Measurements from ENCODE around the gene BIRC2. TPM values are rescaled to one million over a fixed set of nuclear protein-coding genes. Genes with fewer than 3 reads are reported as not detected.

The BIRC2 gene
- total RNA-seq, 4 donors from 2014 or later = 25.6 to 40.3 (median 33.5) TPM

DNA sequence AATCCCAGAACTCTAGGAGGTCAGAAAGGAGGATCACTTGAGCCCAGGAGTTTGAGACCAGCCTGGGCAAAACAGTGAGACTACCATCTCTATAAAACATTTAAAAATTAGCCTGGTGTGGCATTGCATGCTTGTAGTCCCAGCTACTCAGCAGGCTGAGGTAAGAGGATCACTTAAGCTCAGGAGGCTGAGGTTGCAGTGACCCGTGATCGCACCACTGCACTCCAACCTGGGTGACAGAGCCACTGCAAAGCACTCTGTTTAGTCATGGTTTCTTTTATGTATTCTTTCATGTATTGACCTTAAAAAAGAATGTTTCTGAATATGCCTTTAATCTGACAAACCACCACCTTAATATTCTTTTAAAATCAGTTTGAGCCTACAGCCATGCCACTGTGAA, 52.2 kb downstream of the BIRC2 start:
- Histone ChIP-seq H3K27me3 (no peaks in the 10 kb centered on the region), H3K36me3 (peaks cover 17 to 62% (median 39%) of the 10 kb centered on the region in 4 donors), H3K4me3 (no peak overlapping the region), H3K9me3 (no peaks in the 10 kb centered on the region), H3K4me1 (peaks cover 0 to 11% (median 7%) of the 10 kb centered on the region in 4 donors), H3K27ac (replicated peaks in 1 of 4) (no peak overlapping the region)
- no peak for TF ChIP-seq EP300 (IDR thresholded peaks at IDR 0.05)
- TF ChIP-seq, protein P1, sequence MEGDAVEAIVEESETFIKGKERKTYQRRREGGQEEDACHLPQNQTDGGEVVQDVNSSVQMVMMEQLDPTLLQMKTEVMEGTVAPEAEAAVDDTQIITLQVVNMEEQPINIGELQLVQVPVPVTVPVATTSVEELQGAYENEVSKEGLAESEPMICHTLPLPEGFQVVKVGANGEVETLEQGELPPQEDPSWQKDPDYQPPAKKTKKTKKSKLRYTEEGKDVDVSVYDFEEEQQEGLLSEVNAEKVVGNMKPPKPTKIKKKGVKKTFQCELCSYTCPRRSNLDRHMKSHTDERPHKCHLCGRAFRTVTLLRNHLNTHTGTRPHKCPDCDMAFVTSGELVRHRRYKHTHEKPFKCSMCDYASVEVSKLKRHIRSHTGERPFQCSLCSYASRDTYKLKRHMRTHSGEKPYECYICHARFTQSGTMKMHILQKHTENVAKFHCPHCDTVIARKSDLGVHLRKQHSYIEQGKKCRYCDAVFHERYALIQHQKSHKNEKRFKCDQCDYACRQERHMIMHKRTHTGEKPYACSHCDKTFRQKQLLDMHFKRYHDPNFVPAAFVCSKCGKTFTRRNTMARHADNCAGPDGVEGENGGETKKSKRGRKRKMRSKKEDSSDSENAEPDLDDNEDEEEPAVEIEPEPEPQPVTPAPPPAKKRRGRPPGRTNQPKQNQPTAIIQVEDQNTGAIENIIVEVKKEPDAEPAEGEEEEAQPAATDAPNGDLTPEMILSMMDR (IDR thresholded peaks at IDR 0.05) = no peak
- TF ChIP-seq POLR2AphosphoS5 (IDR thresholded peaks at IDR 0.05) = no peak
- no peak for TF ChIP-seq POLR2A (IDR thresholded peaks at IDR 0.05; ENCODE audit: low read depth)
- 100% methylated on average over 2 of the region's 2 CpGs for WGBS
- no peak for DNase-seq (ENCODE audit: extremely low spot score)
- intact Hi-C loops (cut with DNase I) = no loop called here

DNA sequence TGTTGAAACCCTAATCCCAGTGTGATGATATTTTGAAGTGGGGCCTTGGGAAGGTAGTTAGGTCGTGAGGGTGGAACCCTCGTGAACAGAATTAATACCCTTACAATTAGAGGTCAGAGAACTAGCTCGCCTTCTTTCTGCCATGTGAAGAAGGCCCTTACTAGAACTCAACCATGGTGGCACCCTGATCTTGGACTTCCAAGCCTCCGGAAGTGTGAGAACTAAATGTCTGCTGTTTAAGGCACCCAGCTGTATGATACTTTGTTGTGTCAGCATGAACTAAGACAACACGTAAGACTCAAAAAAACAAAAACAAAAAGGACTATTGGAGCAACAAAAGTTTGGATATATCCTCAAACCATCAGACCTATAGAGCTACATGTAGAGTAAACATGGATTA, 53.6 kb downstream of the BIRC2 start:
- no peak for DNase-seq (ENCODE audit: extremely low spot score)
- whole genome bisulfite sequencing = 91% methylated on average over 5 of the region's 5 CpGs
- H3K4me3 ChIP-seq = no peak overlapping the region
- H3K36me3 ChIP-seq = peaks cover 10 to 60% (median 34%) of the 10 kb centered on the region in 4 donors
- H3K9me3 ChIP-seq = no peaks in the 10 kb centered on the region
- no peaks in the 10 kb centered on the region for H3K27me3 ChIP-seq
- intact Hi-C loops (cut with DNase I) = no loop called here
- TF ChIP-seq, protein P1 (IDR thresholded peaks at IDR 0.05) = no peak
- TF ChIP-seq EP300 (IDR thresholded peaks at IDR 0.05) (no peak), POLR2AphosphoS5 (IDR thresholded peaks at IDR 0.05) (no peak), POLR2A (IDR thresholded peaks at IDR 0.05; ENCODE audit: low read depth) (no peak)
- H3K27ac ChIP-seq (replicated peaks in 1 of 4) = no peak overlapping the region
- peaks cover 0 to 11% (median 8%) of the 10 kb centered on the region in 4 donors for H3K4me1 ChIP-seq

DNA sequence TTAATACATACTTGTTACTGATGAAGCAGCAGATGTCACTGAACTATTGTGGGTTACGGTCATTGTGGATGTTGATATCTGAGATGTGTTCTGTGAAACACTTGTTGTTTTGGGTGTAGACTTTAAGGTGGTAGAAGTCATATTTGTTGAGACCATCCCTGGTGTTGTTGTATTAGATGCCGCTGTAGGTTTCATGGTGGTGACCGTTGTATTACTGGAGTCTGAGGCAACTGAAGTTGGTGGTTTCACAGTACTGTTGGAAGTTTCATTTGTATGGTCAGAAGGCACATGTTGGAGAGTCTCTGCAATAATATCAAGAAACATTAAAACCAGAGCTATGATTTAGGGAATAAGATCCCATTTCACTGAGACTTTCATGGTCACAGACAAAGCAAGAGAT, 54.9 kb downstream of the BIRC2 start:
- Histone ChIP-seq H3K9me3 (no peaks in the 10 kb centered on the region), H3K4me3 (no peak overlapping the region), H3K36me3 (peaks cover 11 to 57% (median 34%) of the 10 kb centered on the region in 4 donors), H3K27me3 (no peaks in the 10 kb centered on the region), H3K4me1 (peaks cover 0 to 11% (median 9%) of the 10 kb centered on the region in 4 donors), H3K27ac (replicated peaks in 1 of 4) (no peak overlapping the region)
- TF ChIP-seq POLR2AphosphoS5 (IDR thresholded peaks at IDR 0.05) (no peak), POLR2A (IDR thresholded peaks at IDR 0.05; ENCODE audit: low read depth) (no peak), EP300 (IDR thresholded peaks at IDR 0.05) (no peak)
- TF ChIP-seq, protein P1 (IDR thresholded peaks at IDR 0.05) = no peak
- 94% methylated on average over 3 of the region's 3 CpGs for WGBS
- no peak for DNase-seq (ENCODE audit: extremely low spot score)
- intact Hi-C loops (cut with DNase I) = no loop called here

DNA sequence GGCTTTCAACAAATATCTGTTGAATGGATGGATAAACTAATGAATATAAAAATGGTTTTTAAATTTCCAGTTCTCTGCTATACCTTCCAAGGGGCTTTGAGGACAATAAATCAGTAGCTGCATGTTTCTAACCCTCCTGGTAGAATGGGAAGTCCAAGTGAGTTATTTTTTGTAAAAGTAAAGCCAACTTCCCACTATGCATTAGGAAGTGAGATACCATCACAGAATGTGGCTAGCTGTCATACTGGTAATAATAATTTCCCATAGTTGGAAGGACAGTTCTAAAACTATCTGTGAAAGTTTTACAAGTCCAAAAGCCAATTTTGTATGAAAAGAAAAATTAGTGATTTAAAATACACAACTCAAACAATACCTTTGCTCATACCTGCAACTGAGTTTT, 55.5 kb downstream of the BIRC2 start:
- Histone ChIP-seq H3K9me3 (no peaks in the 10 kb centered on the region), H3K27me3 (no peaks in the 10 kb centered on the region), H3K4me1 (peaks cover 0 to 12% (median 9%) of the 10 kb centered on the region in 4 donors), H3K36me3 (peaks cover 11 to 59% (median 34%) of the 10 kb centered on the region in 4 donors), H3K27ac (replicated peaks in 1 of 4) (no peak overlapping the region), H3K4me3 (no peak overlapping the region)
- TF ChIP-seq, protein P1 (IDR thresholded peaks at IDR 0.05) = no peak
- TF ChIP-seq POLR2A (IDR thresholded peaks at IDR 0.05; ENCODE audit: low read depth) (no peak), POLR2AphosphoS5 (IDR thresholded peaks at IDR 0.05) (no peak), EP300 (IDR thresholded peaks at IDR 0.05) (no peak)
- intact Hi-C loops (cut with DNase I) = no loop called here
- DNase-seq (ENCODE audit: extremely low spot score) = no peak

DNA sequence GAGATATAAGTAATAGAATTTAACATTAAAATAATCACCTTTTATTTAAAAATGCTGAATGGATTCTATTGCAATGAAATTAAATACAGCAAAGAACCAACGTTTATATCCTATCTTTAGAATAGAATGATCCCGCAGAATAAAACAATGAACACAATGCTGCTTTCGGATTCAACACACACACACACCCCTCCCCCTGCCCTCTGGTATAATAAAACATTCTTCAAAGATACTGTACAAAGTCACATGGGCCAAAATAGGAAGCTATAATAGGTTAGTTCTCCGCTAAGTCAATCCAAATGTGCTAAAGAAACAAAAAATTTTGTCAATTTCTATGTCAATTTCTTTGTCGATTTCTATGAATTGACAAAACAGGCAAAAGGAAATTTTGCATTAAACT, 58.5 kb downstream of the BIRC2 start:
- TF ChIP-seq POLR2AphosphoS5 (IDR thresholded peaks at IDR 0.05) (no peak), POLR2A (IDR thresholded peaks at IDR 0.05; ENCODE audit: low read depth) (no peak)
- WGBS = 81% methylated on average over 5 of the region's 5 CpGs
- H3K4me1 ChIP-seq = peaks cover 3 to 25% (median 18%) of the 10 kb centered on the region in 4 donors
- intact Hi-C loops (cut with DNase I) = no loop called here
- DNase-seq (ENCODE audit: extremely low spot score) = no peak
- H3K9me3 ChIP-seq = no peaks in the 10 kb centered on the region
- no peak overlapping the region for H3K27ac ChIP-seq (replicated peaks in 1 of 4)
- no peak overlapping the region for H3K4me3 ChIP-seq
- H3K36me3 ChIP-seq = peaks cover 6 to 47% (median 22%) of the 10 kb centered on the region in 4 donors
- no peaks in the 10 kb centered on the region for H3K27me3 ChIP-seq
